Gastrocnemius medialis (tissue), 4 donors: ENCODE measurements around the gene MAST2. TPM values are rescaled to one million over a fixed set of nuclear protein-coding genes. Genes with fewer than 3 reads are reported as not detected.
A peak's percentile ranks its signal among the peaks of the same experiment; 100 is the strongest.

Experiments
- ATAC-seq, 2 donors: fragments of 150-250 bp; one replicate each; pipeline ENCODE4 v1.9.1; 2016
- DNase-seq, 2 donors: peaks; one replicate each; pipeline ENCODE4 v3.0.0-alpha.2; 2019
- H3K27ac ChIP-seq, 4 donors: fragments of 200-600 bp; sonication (generic); 1 replicate in 1 of 4; 2 replicates in 3 of 4; pipeline ENCODE4 v1.5.1; 2016 to 2018; ENCODE audit warnings: mild to moderate bottlenecking in 2 of 4, moderate library complexity in 1 of 4
- H3K27me3 ChIP-seq, 3 donors: fragments of 200-600 bp; sonication (generic) in 2 of 3; 1 replicate in 1 of 3; 2 replicates in 2 of 3; pipeline versions ENCODE4 v1.5.1 to v1.6.0; 2016 to 2019; ENCODE audit warnings: mild to moderate bottlenecking in 1 of 3, moderate library complexity in 1 of 3
- H3K36me3 ChIP-seq, 2 donors: fragments of 200-600 bp; sonication (generic) in 1 of 2; one replicate each; pipeline ENCODE4 v1.5.1; 2017 to 2018
- H3K4me1 ChIP-seq, 2 donors: fragments of 200-600 bp; sonication (generic) in 1 of 2; one replicate each; pipeline ENCODE4 v1.5.1; 2016 to 2017; ENCODE audit warnings: mild to moderate bottlenecking in 2 of 2
- H3K4me3 ChIP-seq, 4 donors: fragments of 200-600 bp; sonication (generic) in 3 of 4; 1 replicate in 1 of 4; 2 replicates in 3 of 4; pipeline ENCODE4 v1.5.1; 2016 to 2019; ENCODE audit warnings: mild to moderate bottlenecking in 2 of 4
- H3K9me3 ChIP-seq, 3 donors: fragments of 200-600 bp; sonication (generic) in 2 of 3; 1 replicate in 1 of 3; 2 replicates in 2 of 3; pipeline ENCODE4 v1.5.1; 2016 to 2019
- CTCF ChIP-seq, 5 experiments: fragments of 450-650 bp in 3 of 5; fragments of 200-600 bp in 2 of 5; sonication (generic) in 2 of 5; IDR thresholded peaks in 4 of 5; conservative IDR thresholded peaks in 1 of 5; 1 replicate in 4 of 5; 2 replicates in 1 of 5; pipeline ENCODE4 v1.5.1; 2016 to 2019; ENCODE audit warnings: antibody characterized with exemption in 5 of 5, mild to moderate bottlenecking in 3 of 5, moderate library complexity in 3 of 5
- POLR2A ChIP-seq, 2 donors: fragments of 450-650 bp; IDR thresholded peaks; one replicate each; pipeline ENCODE4 v1.6.1; 2017; ENCODE audit warnings: antibody characterized with exemption in 2 of 2, mild to moderate bottlenecking in 2 of 2, moderate library complexity in 2 of 2
- in situ Hi-C, 4 donors: fragments of 200-750 bp; cut with MboI; loops; one replicate each; pipeline versions ENCODE4 v1.15.0 to v1.8.0; 2017; ENCODE audit warnings: low sequenced_read_pairs in 4 of 4
- intact Hi-C: fragments of 100-400 bp; cut with DNase I; formaldehyde crosslinking; loops from one replicate; pipeline ENCODE4 v1.15.1; 2023; ENCODE audit warnings: low total_unique reads
- total RNA-seq, 4 donors: library from RNA; depleted of rRNA; stranded (reverse); fragments of >200 nt; gene quantifications; one replicate each; pipeline versions ENCODE4 v1.1.0 to v1.2.3, GENCODE V29; 2016

The MAST2 gene
- total RNA-seq, 4 donors from 2014 or later, result 110 to 195 (median 162) TPM

GRCh38 chr1:45859221-45859620, 55.8 kb downstream of the MAST2 start:
- no peaks in the 10 kb centered on the region for H3K9me3 ChIP-seq
- TF ChIP-seq CTCF (IDR thresholded peaks at IDR 0.05 in 4 of 5, conservative IDR thresholded peaks at IDR 0.05 in 1 of 5) (no peak), POLR2A (IDR thresholded peaks at IDR 0.05) (no peak)
- in situ Hi-C loops (loop anchor here in 1 of 4 donors (10.0 kb wide), 1 partner anchor 194 kb away; no protein-coding TSS in a partner anchor), intact Hi-C loops (no loop called here)
- H3K36me3 ChIP-seq, result no peaks in the 10 kb centered on the region
- DNase-seq (no peak), ATAC-seq (no peak)
- no peak overlapping the region for H3K27ac ChIP-seq
- H3K4me3 ChIP-seq, result no peak overlapping the region
- H3K4me1 ChIP-seq, result peaks cover 6 to 9% of the 10 kb centered on the region in 2 donors
- no peaks in the 10 kb centered on the region for H3K27me3 ChIP-seq

DNA sequence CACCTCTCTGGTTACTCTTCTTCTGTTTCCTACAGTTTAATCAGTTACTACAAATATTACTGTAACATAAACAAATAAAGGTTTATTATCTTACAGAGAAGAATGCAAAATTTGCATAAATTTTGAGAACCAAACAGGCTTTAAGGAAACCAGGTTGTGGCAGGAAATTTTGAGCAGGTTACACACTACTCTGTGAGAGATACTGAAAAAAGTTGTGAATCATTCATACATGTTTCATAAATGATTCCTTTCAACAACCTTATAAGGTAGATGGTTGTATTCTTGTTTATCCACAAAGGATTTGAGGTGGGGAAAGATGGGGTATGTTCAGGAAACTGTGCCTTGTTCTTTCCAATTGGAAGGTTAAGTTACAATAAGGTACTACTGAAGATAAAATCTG, 58.6 kb downstream of the MAST2 start:
- ATAC-seq, result no peak
- intact Hi-C loops (no loop called here), in situ Hi-C loops (no loop called here)
- H3K27ac ChIP-seq, result no peak overlapping the region
- H3K4me3 ChIP-seq, result no peak overlapping the region
- H3K36me3 ChIP-seq, result no peaks in the 10 kb centered on the region
- H3K9me3 ChIP-seq, result no peaks in the 10 kb centered on the region
- no peak for TF ChIP-seq CTCF (IDR thresholded peaks at IDR 0.05 in 4 of 5, conservative IDR thresholded peaks at IDR 0.05 in 1 of 5)
- TF ChIP-seq POLR2A (IDR thresholded peaks at IDR 0.05), result no peak
- peaks cover 23 to 26% of the 10 kb centered on the region in 2 donors for H3K4me1 ChIP-seq
- no peaks in the 10 kb centered on the region for H3K27me3 ChIP-seq
- DNase-seq, result no peak

- intact Hi-C loops, result no loop called here
- DNase-seq, result no peak
- TF ChIP-seq CTCF (IDR thresholded peaks at IDR 0.05 in 4 of 5, conservative IDR thresholded peaks at IDR 0.05 in 1 of 5), result no peak
- TF ChIP-seq POLR2A (IDR thresholded peaks at IDR 0.05), result no peak
- Histone ChIP-seq H3K27me3 (no peaks in the 10 kb centered on the region), H3K36me3 (no peaks in the 10 kb centered on the region), H3K4me3 (no peak overlapping the region), H3K27ac (peak overlapping the region in 1 of 4 donors; percentile 4), H3K4me1 (peaks cover 26 to 28% of the 10 kb centered on the region in 2 donors), H3K9me3 (no peaks in the 10 kb centered on the region)
- in situ Hi-C loops, result no loop called here
- ATAC-seq, result no peak
Observed at GRCh38 chr1:45863218-45863617, 59.8 kb downstream of the MAST2 start.

DNA sequence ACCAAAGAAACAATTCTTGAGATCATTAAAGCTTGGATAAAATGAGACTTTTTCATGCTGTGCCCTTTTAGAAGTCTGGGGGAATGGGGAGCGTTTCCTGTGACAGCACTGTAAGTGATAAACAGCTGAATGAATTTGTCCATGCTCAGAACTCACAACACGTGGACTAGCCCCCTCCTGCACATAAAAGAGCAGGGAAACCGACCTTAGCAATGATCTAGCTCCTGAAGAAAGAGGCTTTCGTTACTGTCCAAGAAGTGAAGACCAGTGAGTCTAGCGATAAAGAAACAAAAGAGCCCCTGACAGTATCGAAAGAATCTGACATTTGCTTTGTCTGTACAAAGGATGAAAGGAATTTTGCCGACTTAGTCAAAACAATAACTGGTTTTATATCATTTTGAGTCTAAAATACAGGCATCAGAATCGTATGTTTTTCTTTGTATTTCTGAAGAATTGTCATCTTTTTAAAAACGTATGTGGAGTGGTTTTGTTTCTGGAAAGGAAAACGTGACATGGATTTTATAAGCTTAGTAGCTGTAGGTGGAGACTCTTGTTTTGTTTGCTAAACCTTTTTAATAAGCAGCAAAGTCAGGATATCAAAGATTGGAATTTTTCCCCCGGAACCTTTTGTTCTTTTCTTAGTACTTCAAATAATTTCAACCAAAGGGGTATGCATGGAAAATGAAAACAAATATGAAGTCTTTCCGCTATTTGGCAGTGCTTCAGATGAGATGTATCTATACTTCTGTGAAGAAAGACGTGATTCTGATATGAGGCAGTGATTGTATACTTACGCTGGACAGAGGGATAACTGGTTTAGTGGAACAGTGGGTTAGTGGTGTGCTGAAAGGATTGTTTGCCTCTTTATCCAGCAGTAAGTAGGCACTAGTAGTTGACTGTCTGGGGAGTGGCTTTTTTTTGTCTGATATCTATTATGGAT, 61.0 kb downstream of the MAST2 start:
- H3K27me3 ChIP-seq, result no peaks in the 10 kb centered on the region
- H3K36me3 ChIP-seq, result no peaks in the 10 kb centered on the region
- intact Hi-C loops (no loop called here), in situ Hi-C loops (no loop called here)
- H3K27ac ChIP-seq, result peak overlapping the region in 2 of 4 donors; percentile 3 to 19
- TF ChIP-seq CTCF (IDR thresholded peaks at IDR 0.05 in 4 of 5, conservative IDR thresholded peaks at IDR 0.05 in 1 of 5) (no peak), POLR2A (IDR thresholded peaks at IDR 0.05) (no peak)
- ATAC-seq (no peak), DNase-seq (no peak)
- peaks cover 26 to 28% of the 10 kb centered on the region in 2 donors for H3K4me1 ChIP-seq
- peak overlapping the region in 3 of 4 donors; percentile 25 to 53 (median 27) for H3K4me3 ChIP-seq
- no peaks in the 10 kb centered on the region for H3K9me3 ChIP-seq
